Panc1 (cell line): ENCODE data around the gene RAD52.

Source experiments
- CTCF ChIP-seq: fragments of 450-650 bp; IDR thresholded peaks from 2 replicates; pipeline ENCODE4 v1.5.1; 2017; ENCODE audit warnings: mild to moderate bottlenecking
- POLR2AphosphoS5 ChIP-seq: IDR thresholded peaks from 2 replicates; pipeline ENCODE4 v1.6.1; 2012; ENCODE audit warnings: mild to moderate bottlenecking, low read depth, low read length, moderate library complexity
- REST ChIP-seq, 2 experiments: IDR thresholded peaks; 2 replicates each; pipeline ENCODE4 v1.6.1; 2011 to 2012; ENCODE audit warnings: low read depth in 2 of 2, control low read depth in 1 of 2, low read length in 1 of 2, mild to moderate bottlenecking in 1 of 2, moderate library complexity in 1 of 2; ENCODE audit not compliant: insufficient read depth in 1 of 2
- SIN3A ChIP-seq: IDR thresholded peaks from 2 replicates; pipeline ENCODE4 v1.6.1; 2012; ENCODE audit warnings: low read depth, mild to moderate bottlenecking, low read length, moderate library complexity, borderline replicate concordance; ENCODE audit not compliant: insufficient read depth
- TCF7L2 ChIP-seq: IDR thresholded peaks from 2 replicates; pipeline ENCODE4 v1.6.1; 2011; ENCODE audit warnings: mild to moderate bottlenecking, low read depth, low read length, inconsistent platforms

GRCh38 chr12:865614-866013, 83.9 kb downstream of the RAD52 start:
- no peak for TF ChIP-seq CTCF
- TF ChIP-seq TCF7L2, result no peak
- TF ChIP-seq REST (IDR thresholded peaks at IDR 0.05; ENCODE audit: insufficient read depth in 1 of 2, low read depth in 2 of 2, low read length in 1 of 2), result no peak
- no peak for TF ChIP-seq SIN3A
- no peak for TF ChIP-seq POLR2AphosphoS5
